ENCODE measurements around the gene GEMIN5. TPM values are rescaled to one million over a fixed set of nuclear protein-coding genes. Genes with fewer than 3 reads are reported as not detected.

Gene GEMIN5
- total and polyA plus RNA-seq, 4 experiments from 2014 or later: 3.3 to 19.1 (median 13.7) TPM

- Mint-ChIP-seq H3K9me3 (no peaks in the 10 kb centered on the region), H3K4me1 (no peaks in the 10 kb centered on the region), H3K4me3 (no peak overlapping the region), H3K27me3 (no peaks in the 10 kb centered on the region), H3K27ac (peak overlapping the region in 2 of 7 donors; percentile 32 to 48), H3K36me3 (peaks cover 65 to 89% of the 10 kb centered on the region in 2 donors)
- Histone ChIP-seq H3K4me1 (ENCODE audit: insufficient read depth, low read length) (no peaks in the 10 kb centered on the region), H3K27me3 (ENCODE audit: insufficient read depth, low read length) (no peaks in the 10 kb centered on the region), H3K9me3 (ENCODE audit: control insufficient read depth in 1 of 2, low read length in 2 of 2) (no peaks in the 10 kb centered on the region), H3K4me3 (ENCODE audit: low read length in 2 of 2) (no peak overlapping the region), H3K36me3 (ENCODE audit: insufficient read depth, low read length) (peaks cover 65% of the 10 kb centered on the region), H3K27ac (ENCODE audit: low read depth, low read length) (no peak overlapping the region)
- DNase-seq: no peak
- ChIA-PET POLR2A (ENCODE audit: partially characterized antibody) (no interaction called here), CTCF (ENCODE audit: partially characterized antibody) (no interaction called here)
- intact Hi-C loops (cut with micrococcal nuclease): loop anchor here (10.0 kb wide), 1 partner anchor 245 kb away; no protein-coding TSS in a partner anchor
Measured at GRCh38 chr5:154900066-154900465, 37.9 kb downstream of the GEMIN5 start.

GRCh38 chr5:154899151-154899816 is 38.7 kb downstream of the GEMIN5 start:
- intact Hi-C loops (cut with micrococcal nuclease): no loop called here
- H3K27me3 ChIP-seq (ENCODE audit: insufficient read depth, low read length): no peaks in the 10 kb centered on the region
- no peaks in the 10 kb centered on the region for H3K27me3 Mint-ChIP-seq
- no peaks in the 10 kb centered on the region for H3K9me3 Mint-ChIP-seq
- H3K36me3 Mint-ChIP-seq: peaks cover 62 to 85% of the 10 kb centered on the region in 2 donors
- no peaks in the 10 kb centered on the region for H3K9me3 ChIP-seq (ENCODE audit: control insufficient read depth in 1 of 2, low read length in 2 of 2)
- no peak overlapping the region for H3K4me3 ChIP-seq (ENCODE audit: low read length in 2 of 2)
- ChIA-PET CTCF (ENCODE audit: partially characterized antibody) (interaction anchor here (0.5 kb wide), 1 partner anchor 248 kb away, joined by 3 read pairs; no protein-coding TSS in a partner anchor), POLR2A (ENCODE audit: partially characterized antibody) (no interaction called here)
- no peak for DNase-seq
- H3K27ac Mint-ChIP-seq: peak overlapping the region in 1 of 7 donors; percentile 53
- H3K27ac ChIP-seq (ENCODE audit: low read depth, low read length): no peak overlapping the region
- H3K4me3 Mint-ChIP-seq: no peak overlapping the region
- no peaks in the 10 kb centered on the region for H3K4me1 Mint-ChIP-seq
- H3K36me3 ChIP-seq (ENCODE audit: insufficient read depth, low read length): peaks cover 61% of the 10 kb centered on the region
- no peaks in the 10 kb centered on the region for H3K4me1 ChIP-seq (ENCODE audit: insufficient read depth, low read length)

GRCh38 chr5:154898210-154898609 is 39.8 kb downstream of the GEMIN5 start:
- Histone ChIP-seq H3K27ac (ENCODE audit: low read depth, low read length) (no peak overlapping the region), H3K27me3 (ENCODE audit: insufficient read depth, low read length) (no peaks in the 10 kb centered on the region), H3K4me3 (ENCODE audit: low read length in 2 of 2) (no peak overlapping the region), H3K9me3 (ENCODE audit: control insufficient read depth in 1 of 2, low read length in 2 of 2) (no peaks in the 10 kb centered on the region), H3K36me3 (ENCODE audit: insufficient read depth, low read length) (peaks cover 59% of the 10 kb centered on the region), H3K4me1 (ENCODE audit: insufficient read depth, low read length) (no peaks in the 10 kb centered on the region)
- H3K36me3 Mint-ChIP-seq: peaks cover 65 to 87% of the 10 kb centered on the region in 2 donors
- no peaks in the 10 kb centered on the region for H3K4me1 Mint-ChIP-seq
- POLR2A ChIA-PET (ENCODE audit: partially characterized antibody): interaction anchor here (1.2 kb wide), 1 partner anchor 39 kb away, joined by 3 read pairs; the partner anchor contains the start of gene GEMIN5
- no peaks in the 10 kb centered on the region for H3K27me3 Mint-ChIP-seq
- H3K27ac Mint-ChIP-seq: no peak overlapping the region
- intact Hi-C loops (cut with micrococcal nuclease): no loop called here
- no peaks in the 10 kb centered on the region for H3K9me3 Mint-ChIP-seq
- H3K4me3 Mint-ChIP-seq: no peak overlapping the region
- no peak for DNase-seq
- CTCF ChIA-PET (ENCODE audit: partially characterized antibody): no interaction called here

GRCh38 chr5:154896562-154897165 is 41.3 kb downstream of the GEMIN5 start:
- intact Hi-C loops (cut with micrococcal nuclease): no loop called here
- Mint-ChIP-seq H3K4me3 (no peak overlapping the region), H3K27me3 (no peaks in the 10 kb centered on the region), H3K4me1 (no peaks in the 10 kb centered on the region), H3K9me3 (no peaks in the 10 kb centered on the region), H3K27ac (peak overlapping the region in 5 of 7 donors; percentile 9 to 57 (median 42)), H3K36me3 (peaks cover 63 to 85% of the 10 kb centered on the region in 2 donors)
- no peak overlapping the region for H3K4me3 ChIP-seq (ENCODE audit: low read length in 2 of 2)
- DNase-seq: no peak
- H3K4me1 ChIP-seq (ENCODE audit: insufficient read depth, low read length): no peaks in the 10 kb centered on the region
- CTCF ChIA-PET (ENCODE audit: partially characterized antibody): interaction anchor here (0.6 to 1.3 kb wide), 2 partner anchors 21 to 27 kb away, joined by 3 read pairs; no protein-coding TSS in a partner anchor
- POLR2A ChIA-PET (ENCODE audit: partially characterized antibody): no interaction called here
- H3K9me3 ChIP-seq (ENCODE audit: control insufficient read depth in 1 of 2, low read length in 2 of 2): no peaks in the 10 kb centered on the region
- H3K27me3 ChIP-seq (ENCODE audit: insufficient read depth, low read length): no peaks in the 10 kb centered on the region
- H3K27ac ChIP-seq (ENCODE audit: low read depth, low read length): no peak overlapping the region
- peaks cover 54% of the 10 kb centered on the region for H3K36me3 ChIP-seq (ENCODE audit: insufficient read depth, low read length)

- Histone ChIP-seq H3K9me3 (ENCODE audit: control insufficient read depth in 1 of 2, low read length in 2 of 2) (no peaks in the 10 kb centered on the region), H3K4me1 (ENCODE audit: insufficient read depth, low read length) (no peaks in the 10 kb centered on the region), H3K4me3 (ENCODE audit: low read length in 2 of 2) (no peak overlapping the region), H3K36me3 (ENCODE audit: insufficient read depth, low read length) (peaks cover 55% of the 10 kb centered on the region), H3K27ac (ENCODE audit: low read depth, low read length) (no peak overlapping the region), H3K27me3 (ENCODE audit: insufficient read depth, low read length) (no peaks in the 10 kb centered on the region)
- intact Hi-C loops (cut with micrococcal nuclease): no loop called here
- no peak for DNase-seq
- POLR2A ChIA-PET (ENCODE audit: partially characterized antibody): no interaction called here
- Mint-ChIP-seq H3K27me3 (no peaks in the 10 kb centered on the region), H3K9me3 (no peaks in the 10 kb centered on the region), H3K27ac (peak overlapping the region in 3 of 7 donors; percentile 9 to 57 (median 42)), H3K36me3 (peaks cover 70 to 85% of the 10 kb centered on the region in 2 donors), H3K4me3 (no peak overlapping the region), H3K4me1 (no peaks in the 10 kb centered on the region)
- CTCF ChIA-PET (ENCODE audit: partially characterized antibody): interaction anchor here (0.6 to 1.3 kb wide), 2 partner anchors 22 to 26 kb away, joined by 3 read pairs; no protein-coding TSS in a partner anchor
Measured at GRCh38 chr5:154895606-154896561, 42.1 kb downstream of the GEMIN5 start.

GRCh38 chr5:154893381-154893780 is 44.6 kb downstream of the GEMIN5 start:
- Histone ChIP-seq H3K27me3 (ENCODE audit: insufficient read depth, low read length) (no peaks in the 10 kb centered on the region), H3K4me1 (ENCODE audit: insufficient read depth, low read length) (no peaks in the 10 kb centered on the region), H3K27ac (ENCODE audit: low read depth, low read length) (no peak overlapping the region), H3K36me3 (ENCODE audit: insufficient read depth, low read length) (peaks cover 45% of the 10 kb centered on the region), H3K4me3 (ENCODE audit: low read length in 2 of 2) (no peak overlapping the region), H3K9me3 (ENCODE audit: control insufficient read depth in 1 of 2, low read length in 2 of 2) (no peaks in the 10 kb centered on the region)
- no peaks in the 10 kb centered on the region for H3K4me1 Mint-ChIP-seq
- H3K36me3 Mint-ChIP-seq: peaks cover 70 to 79% of the 10 kb centered on the region in 2 donors
- intact Hi-C loops (cut with micrococcal nuclease): no loop called here
- no peak overlapping the region for H3K27ac Mint-ChIP-seq
- peaks cover 0 to 5% (median under 1%) of the 10 kb centered on the region in 8 donors for H3K9me3 Mint-ChIP-seq
- no peak overlapping the region for H3K4me3 Mint-ChIP-seq
- CTCF ChIA-PET (ENCODE audit: partially characterized antibody): interaction anchor here (0.6 to 1.5 kb wide), 2 partner anchors 241 to 243 kb away, joined by 3 to 4 read pairs; no protein-coding TSS in a partner anchor
- DNase-seq: no peak
- H3K27me3 Mint-ChIP-seq: no peaks in the 10 kb centered on the region
- POLR2A ChIA-PET (ENCODE audit: partially characterized antibody): no interaction called here

- H3K4me3 Mint-ChIP-seq: no peak overlapping the region
- DNase-seq: no peak
- intact Hi-C loops (cut with micrococcal nuclease): no loop called here
- Histone ChIP-seq H3K36me3 (ENCODE audit: insufficient read depth, low read length) (peaks cover 48% of the 10 kb centered on the region), H3K27ac (ENCODE audit: low read depth, low read length) (no peak overlapping the region), H3K9me3 (ENCODE audit: control insufficient read depth in 1 of 2, low read length in 2 of 2) (no peaks in the 10 kb centered on the region), H3K27me3 (ENCODE audit: insufficient read depth, low read length) (no peaks in the 10 kb centered on the region), H3K4me1 (ENCODE audit: insufficient read depth, low read length) (no peaks in the 10 kb centered on the region), H3K4me3 (ENCODE audit: low read length in 2 of 2) (no peak overlapping the region)
- ChIA-PET CTCF (ENCODE audit: partially characterized antibody) (no interaction called here), POLR2A (ENCODE audit: partially characterized antibody) (no interaction called here)
- H3K36me3 Mint-ChIP-seq: peaks cover 77 to 80% of the 10 kb centered on the region in 2 donors
- no peaks in the 10 kb centered on the region for H3K4me1 Mint-ChIP-seq
- peak overlapping the region in 1 of 7 donors; percentile 26 for H3K27ac Mint-ChIP-seq
- no peaks in the 10 kb centered on the region for H3K27me3 Mint-ChIP-seq
- peaks cover 0 to 11% (median 5%) of the 10 kb centered on the region in 8 donors for H3K9me3 Mint-ChIP-seq
Measured at GRCh38 chr5:154892369-154892771, 45.6 kb downstream of the GEMIN5 start.

Data from CD4-positive, alpha-beta memory T cell (primary cell).